ENCODE measurements around the gene TIA1.

- TF ChIP-seq CTCF (IDR thresholded peaks at IDR 0.05) (peak in 2 of 3 donors; percentile 13 to 38), POLR2A (IDR thresholded peaks at IDR 0.05) (peak; percentile 98), EP300 (IDR thresholded peaks at IDR 0.05) (peak; percentile 79)
Measured at GRCh38 chr2:70190418-70191243, 57.8 kb downstream of the TIA1 start, which contains the start of gene C2orf42.

Measured in ovary (tissue), 3 donors.